GM12872 (cell line): ENCODE measurements around the gene NFIX.

Experiments
- CTCF ChIP-seq: IDR thresholded peaks from 3 replicates; pipeline ENCODE4 v1.5.1; 2011; ENCODE audit warnings: low read depth, mild to moderate bottlenecking, low read length, moderate library complexity; ENCODE audit not compliant: insufficient read depth

Gene NFIX

DNA sequence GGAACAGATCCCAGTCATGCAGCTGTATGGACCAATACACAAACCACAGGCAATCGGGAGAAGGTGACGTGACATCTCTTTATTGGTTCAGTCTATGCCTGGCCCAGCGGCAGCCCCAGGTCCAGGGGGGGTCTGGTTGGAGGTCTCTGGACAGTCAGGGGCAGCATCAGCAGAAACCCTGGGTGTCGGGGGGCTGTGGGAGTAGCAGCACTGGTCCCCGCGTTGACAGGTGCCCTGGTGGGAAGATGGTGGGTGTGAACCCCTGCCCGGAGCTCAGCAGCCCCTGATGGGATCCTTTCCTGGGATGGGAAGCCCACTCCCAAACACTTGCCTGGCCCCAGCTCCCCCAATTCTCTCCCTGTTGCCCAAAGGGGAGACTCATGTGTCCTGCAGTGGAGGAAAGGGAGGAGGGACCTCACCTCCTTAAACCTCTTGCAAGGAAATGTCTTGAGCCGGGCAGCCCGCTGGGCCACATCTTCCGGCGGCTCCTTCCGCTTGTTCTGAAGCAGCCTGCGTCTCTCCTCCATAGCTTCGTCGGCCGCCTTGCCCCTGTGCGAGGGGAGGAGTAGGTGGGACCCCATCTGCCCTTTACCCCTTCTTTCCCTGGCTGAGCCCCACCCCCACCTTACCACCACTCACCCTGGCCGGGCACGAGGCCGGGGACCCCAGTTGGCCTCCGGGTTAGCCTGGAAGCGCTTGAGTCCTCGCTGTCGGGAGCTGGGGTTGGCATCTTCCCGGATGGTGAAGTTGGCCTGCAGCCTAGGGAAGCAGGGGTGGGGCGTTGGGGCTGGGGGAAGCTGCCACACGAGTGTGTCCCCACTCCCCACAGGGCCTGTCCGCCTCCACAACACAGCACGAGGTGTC, 109.8 kb downstream of the NFIX start:
- no peak for TF ChIP-seq CTCF

DNA sequence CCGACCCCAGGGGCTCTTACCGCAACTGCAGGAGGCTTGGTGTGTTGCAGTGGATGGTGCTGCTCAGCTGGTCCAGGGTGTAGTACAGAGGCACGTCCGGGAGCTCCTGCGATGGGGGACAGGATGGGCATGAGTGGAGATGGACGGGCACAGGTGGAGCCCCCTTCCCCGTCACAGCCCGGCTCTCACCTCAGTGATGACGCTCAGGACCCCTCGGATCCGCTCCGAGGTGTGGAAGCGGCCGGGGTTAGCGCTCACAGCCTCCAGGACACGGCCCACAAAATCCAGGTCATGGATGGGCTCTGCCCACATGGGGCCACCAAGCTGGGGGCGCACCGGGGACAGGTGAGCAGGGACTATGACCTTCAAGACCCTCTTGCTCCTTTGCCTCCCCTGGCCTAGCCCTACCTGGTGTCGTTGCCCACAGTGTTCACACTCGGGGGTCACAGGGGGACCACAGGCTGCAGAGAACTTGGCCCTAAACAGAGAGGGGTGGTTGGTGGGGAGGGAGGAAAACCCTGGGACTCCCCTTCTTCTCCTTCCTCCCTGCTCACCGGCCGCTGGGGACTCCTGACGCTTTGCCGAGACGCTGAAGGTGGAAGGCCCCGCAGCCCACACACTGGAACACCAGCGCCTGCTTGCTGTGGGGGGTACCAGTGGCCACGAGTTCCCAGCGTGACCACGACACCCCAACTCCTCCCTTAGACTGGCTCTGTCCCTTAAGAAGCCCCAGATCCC, 114.3 kb downstream of the NFIX start:
- no peak for TF ChIP-seq CTCF

- no peak for TF ChIP-seq CTCF
These were observed 114.9 kb downstream of the NFIX start for GRCh38 chr19:13110099-13110610.

GRCh38 chr19:13112555-13112954, 117.3 kb downstream of the NFIX start:
- no peak for TF ChIP-seq CTCF

DNA sequence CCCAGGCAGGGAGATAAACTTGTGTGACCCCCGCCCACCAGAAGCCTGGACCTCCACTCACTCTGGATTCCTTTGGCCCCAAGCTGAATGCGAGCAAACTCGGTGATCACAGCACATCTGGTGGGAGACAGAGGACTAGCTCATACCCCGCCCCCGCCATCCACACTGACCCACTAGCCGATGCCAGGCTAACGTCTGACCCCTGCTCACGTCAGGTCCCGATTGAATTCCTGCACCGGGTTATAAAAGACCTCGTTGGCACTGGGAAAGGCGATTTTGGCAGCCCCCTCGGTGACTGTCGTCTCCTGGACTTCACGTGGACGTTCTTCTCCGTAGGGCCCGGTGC, 120.6 kb downstream of the NFIX start:
- TF ChIP-seq CTCF: no peak

DNA sequence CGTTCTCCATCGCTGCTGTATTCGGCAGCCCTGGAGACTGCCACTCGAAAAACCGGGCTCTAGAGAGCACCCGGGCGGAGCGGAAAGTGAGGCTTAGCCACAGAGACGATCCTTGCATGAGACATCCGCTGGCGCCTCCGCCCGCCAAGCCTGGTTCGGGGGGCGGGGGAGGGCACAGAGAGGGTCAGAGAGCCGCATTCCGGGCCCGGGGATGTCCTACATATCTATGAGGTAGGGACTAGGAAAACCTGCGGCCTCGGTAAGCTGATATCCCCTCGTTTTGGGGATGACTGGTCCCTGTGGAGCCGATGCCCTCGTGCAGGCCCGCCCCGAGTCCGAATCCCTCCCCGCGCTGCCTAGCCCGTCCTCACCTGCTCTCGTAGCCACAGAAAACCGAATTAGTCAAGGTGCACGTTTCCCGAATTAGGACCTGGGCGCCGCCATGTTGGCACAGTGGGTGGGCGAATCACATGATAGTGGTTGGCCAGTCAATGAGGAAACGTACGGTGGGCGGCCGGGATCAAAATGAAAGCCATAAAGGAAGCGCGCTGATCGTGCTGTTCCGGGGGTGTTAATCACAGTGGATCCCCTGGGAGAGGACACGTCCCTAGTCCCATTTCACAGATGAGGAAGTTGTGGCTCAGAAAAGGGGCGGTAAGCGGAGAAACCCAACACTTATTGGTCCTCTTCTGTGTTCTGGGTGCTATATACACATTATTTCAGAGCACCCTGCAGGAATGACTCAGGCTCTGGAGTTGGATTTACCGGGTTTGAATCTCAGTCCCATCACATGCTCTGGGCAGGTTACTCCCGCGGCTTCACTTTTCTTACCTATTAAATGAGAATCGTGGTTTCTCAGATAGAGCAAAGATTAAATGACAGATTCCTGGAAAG, 121.3 kb downstream of the NFIX start, which contains the start of gene TRMT1:
TRMT1 (minus strand) TSS at position 459 of the 894 bp plus-strand sequence; CDS start at position 118, 341 bp downstream.
- no peak for TF ChIP-seq CTCF
